AG04449 (cell line): ENCODE measurements around the gene ZBTB4.

Source experiments
- CTCF ChIA-PET: fragments of 350-600 bp; formaldehyde crosslinking; extraction: SDS; loops from one replicate; lab custom pipeline; 2021; ENCODE audit warnings: antibody characterized with exemption; lab: Yijun Ruan, JAX
- POLR2A ChIA-PET: fragments of 400-600, 350-600 bp; formaldehyde crosslinking; extraction: SDS; loops from one replicate; lab custom pipeline; 2020; ENCODE audit warnings: antibody characterized with exemption, inconsistent platforms; lab: Yijun Ruan, JAX
- DNase-seq: peaks from one replicate; pipeline ENCODE4 v3.0.0-alpha.2; 2010; ENCODE audit warnings: low read depth, low spot score
- H3K4me3 ChIP-seq: 2 replicates; pipeline ENCODE4 v1.5.1; 2011; ENCODE audit warnings: low read depth, mild to moderate bottlenecking, control low read depth, low read length
- CTCF ChIP-seq: IDR thresholded peaks from one replicate; pipeline ENCODE4 v1.5.1; 2011; ENCODE audit warnings: mild to moderate bottlenecking, moderate library complexity, low read length, control low read depth, inconsistent platforms; ENCODE audit not compliant: insufficient read depth; ENCODE audit errors: missing control alignments

ZBTB4 gene, protein sequence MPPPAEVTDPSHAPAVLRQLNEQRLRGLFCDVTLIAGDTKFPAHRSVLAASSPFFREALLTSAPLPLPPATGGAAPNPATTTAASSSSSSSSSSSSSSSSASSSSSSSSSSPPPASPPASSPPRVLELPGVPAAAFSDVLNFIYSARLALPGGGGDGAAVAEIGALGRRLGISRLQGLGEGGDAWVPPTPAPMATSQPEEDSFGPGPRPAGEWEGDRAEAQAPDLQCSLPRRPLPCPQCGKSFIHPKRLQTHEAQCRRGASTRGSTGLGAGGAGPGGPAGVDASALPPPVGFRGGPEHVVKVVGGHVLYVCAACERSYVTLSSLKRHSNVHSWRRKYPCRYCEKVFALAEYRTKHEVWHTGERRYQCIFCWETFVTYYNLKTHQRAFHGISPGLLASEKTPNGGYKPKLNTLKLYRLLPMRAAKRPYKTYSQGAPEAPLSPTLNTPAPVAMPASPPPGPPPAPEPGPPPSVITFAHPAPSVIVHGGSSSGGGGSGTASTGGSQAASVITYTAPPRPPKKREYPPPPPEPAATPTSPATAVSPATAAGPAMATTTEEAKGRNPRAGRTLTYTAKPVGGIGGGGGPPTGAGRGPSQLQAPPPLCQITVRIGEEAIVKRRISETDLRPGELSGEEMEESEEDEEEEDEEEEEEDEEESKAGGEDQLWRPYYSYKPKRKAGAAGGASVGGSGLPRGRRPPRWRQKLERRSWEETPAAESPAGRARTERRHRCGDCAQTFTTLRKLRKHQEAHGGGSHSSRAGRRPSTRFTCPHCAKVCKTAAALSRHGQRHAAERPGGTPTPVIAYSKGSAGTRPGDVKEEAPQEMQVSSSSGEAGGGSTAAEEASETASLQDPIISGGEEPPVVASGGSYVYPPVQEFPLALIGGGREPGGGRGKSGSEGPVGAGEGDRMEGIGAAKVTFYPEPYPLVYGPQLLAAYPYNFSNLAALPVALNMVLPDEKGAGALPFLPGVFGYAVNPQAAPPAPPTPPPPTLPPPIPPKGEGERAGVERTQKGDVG

GRCh38 chr17:7479213-7480088 is at the start of gene ZBTB4:
ZBTB4 (minus strand) TSS chr17:7479631; CDS start chr17:7466801, 12,830 bp downstream.
- H3K4me3 ChIP-seq = peak within 1 kb of the TSS; percentile 72
- no peak for TF ChIP-seq CTCF
- ChIA-PET POLR2A (interaction anchor here (0.6 to 1.4 kb wide), 8 partner anchors 21 to 150 kb away, joined by 3 to 6 read pairs (median 3); partner anchors contain the start of gene TMEM256), CTCF (interaction anchor here (1.4 to 2.0 kb wide), 2 partner anchors 42 to 81 kb away, joined by 3 to 6 read pairs; no protein-coding TSS in a partner anchor)
- DNase-seq = no peak

DNA sequence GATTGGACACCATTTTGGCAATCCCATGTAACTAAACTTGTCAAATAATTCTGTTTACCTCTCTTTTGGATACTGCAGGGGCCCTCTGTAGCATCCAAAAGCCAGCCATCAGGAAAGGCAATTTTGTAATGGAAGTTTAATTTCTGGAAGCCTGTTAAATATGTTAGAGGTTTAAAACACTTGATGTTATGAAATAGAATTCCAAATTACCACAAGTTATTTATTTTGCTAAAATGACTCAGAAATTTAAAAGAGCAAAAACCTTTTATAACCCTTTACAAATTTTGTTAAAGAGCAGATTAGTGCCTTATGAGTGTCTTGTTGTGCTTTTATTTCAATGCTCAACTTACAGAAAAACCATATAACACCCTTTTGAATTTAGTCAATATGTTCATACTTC is 49.4 kb upstream of the ZBTB4 start:
- ChIA-PET CTCF (interaction anchor here (4.7 kb wide), 1 partner anchor 14 kb away, joined by 34 read pairs; no protein-coding TSS in a partner anchor), POLR2A (no interaction called here)
- no peak for DNase-seq
- TF ChIP-seq CTCF = no peak
- no peak overlapping the region for H3K4me3 ChIP-seq

DNA sequence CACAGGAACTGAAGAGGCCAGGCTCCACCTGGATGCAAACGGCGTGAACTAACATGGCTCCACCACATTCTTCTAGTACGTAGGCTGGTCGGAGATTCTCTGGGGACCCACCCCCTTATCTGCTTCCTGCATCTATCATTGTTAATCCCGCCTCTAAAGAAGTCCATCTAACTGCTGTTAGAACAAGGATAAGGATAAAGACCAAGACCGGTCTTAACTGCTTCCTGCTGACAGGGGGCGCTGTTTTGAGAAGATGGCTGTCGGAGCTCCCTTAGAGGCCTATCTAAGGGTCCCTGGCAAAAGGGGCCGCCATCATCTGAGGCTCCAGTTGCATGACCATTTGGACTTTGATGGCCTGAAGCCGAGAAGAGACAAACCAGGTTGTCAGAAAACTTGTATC is 43.6 kb upstream of the ZBTB4 start:
- no peak overlapping the region for H3K4me3 ChIP-seq
- DNase-seq = no peak
- CTCF ChIA-PET = interaction anchor here (0.7 to 6.6 kb wide), 6 partner anchors 8 to 78 kb away, joined by 3 to 55 read pairs (median 3); partner anchors contain the start of gene SENP3
- POLR2A ChIA-PET = interaction anchor here (0.5 kb wide), 1 partner anchor 23 kb away, joined by 3 read pairs; no protein-coding TSS in a partner anchor
- TF ChIP-seq CTCF = peak; percentile 2

DNA sequence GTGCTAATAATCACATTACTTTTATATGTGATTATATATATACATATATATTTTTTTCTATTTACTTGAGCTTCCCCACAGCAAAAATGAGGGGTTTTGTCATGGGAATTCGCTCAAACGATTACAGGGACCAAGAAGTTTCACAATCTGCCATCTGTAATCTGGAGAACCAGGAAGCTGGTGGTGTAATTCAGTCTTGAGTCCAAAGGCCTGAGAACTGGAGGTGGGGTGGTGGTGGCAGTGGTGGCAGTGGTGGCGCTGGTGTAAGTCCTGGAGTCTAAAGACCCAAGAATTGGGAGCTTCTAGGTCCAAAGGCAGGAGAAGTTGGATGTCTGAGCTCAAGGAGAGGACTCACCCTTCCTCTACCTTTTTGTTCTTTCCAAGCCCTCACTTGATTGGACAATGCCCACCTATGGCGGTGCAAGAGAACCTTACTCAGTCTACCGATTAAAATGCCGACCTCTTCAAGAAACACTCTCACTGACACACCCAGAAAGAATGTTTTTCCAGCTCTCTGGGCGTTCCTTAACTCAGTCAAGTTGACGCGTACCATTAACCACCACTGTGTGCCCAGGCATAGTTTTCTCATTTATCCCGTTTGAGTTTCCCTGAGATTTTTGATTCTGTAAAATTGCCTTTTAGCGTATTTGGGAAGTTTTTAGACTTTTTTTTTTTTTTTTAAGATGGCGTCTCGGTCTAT is 36.6 kb upstream of the ZBTB4 start:
- TF ChIP-seq CTCF = no peak
- CTCF ChIA-PET = interaction anchor here (0.9 to 5.7 kb wide), 21 partner anchors 7 to 201 kb away, joined by 3 to 140 read pairs (median 12); partner anchors contain the start of genes DNAH2, NEURL4, SENP3 and SOX15
- DNase-seq = no peak
- POLR2A ChIA-PET = interaction anchor here (0.6 kb wide), 1 partner anchor 75 kb away, joined by 3 read pairs; no protein-coding TSS in a partner anchor
- H3K4me3 ChIP-seq = no peak overlapping the region
